Loucy (cell line): Measurements from ENCODE around the gene NOTCH1.

Experiments used
- H2AFZ ChIP-seq: fragments of 200-600 bp; sonication (generic); 2 replicates; pipeline ENCODE4 v1.6.0; 2016; ENCODE audit warnings: antibody characterized with exemption, mild to moderate bottlenecking, low read length, moderate library complexity
- H3F3A ChIP-seq: fragments of 200-600 bp; 2 replicates; pipeline ENCODE4 v1.6.0; 2016; ENCODE audit warnings: antibody characterized with exemption, low read depth, mild to moderate bottlenecking
- H3K27me3 ChIP-seq: fragments of 200-600 bp; sonication (generic); 2 replicates; pipeline ENCODE4 v1.6.1; 2014; ENCODE audit warnings: low read length, mild to moderate bottlenecking; ENCODE audit not compliant: insufficient read depth, poor library complexity, severe bottlenecking
- H3K36me3 ChIP-seq: fragments of 200-600 bp; sonication (generic); 2 replicates; pipeline ENCODE4 v1.6.1; 2016; ENCODE audit warnings: low read length; ENCODE audit not compliant: insufficient read depth
- H3K4me1 ChIP-seq: fragments of 200-600 bp; sonication (generic); 2 replicates; pipeline ENCODE4 v1.5.1; 2014; ENCODE audit warnings: low read length, mild to moderate bottlenecking; ENCODE audit not compliant: insufficient read depth, poor library complexity, severe bottlenecking
- H3K4me2 ChIP-seq: fragments of 200-600 bp; sonication (generic); 2 replicates; pipeline ENCODE4 v1.6.0; 2014; ENCODE audit warnings: antibody characterized with exemption, low read length, low read depth, mild to moderate bottlenecking; ENCODE audit not compliant: poor library complexity, severe bottlenecking
- H3K4me3 ChIP-seq: fragments of 200-600 bp; sonication (generic); 2 replicates; pipeline ENCODE4 v1.5.1; 2014; ENCODE audit warnings: low read length, mild to moderate bottlenecking, mixed read lengths; ENCODE audit not compliant: poor library complexity, severe bottlenecking
- H3K79me2 ChIP-seq: fragments of 200-600 bp; sonication (generic); 2 replicates; pipeline ENCODE4 v1.6.1; 2014; ENCODE audit warnings: low read length; ENCODE audit not compliant: insufficient read depth
- H3K9ac ChIP-seq: fragments of 200-600 bp; sonication (generic); 2 replicates; pipeline ENCODE4 v1.6.0; 2014; ENCODE audit warnings: mild to moderate bottlenecking, low read depth, low read length, moderate library complexity; ENCODE audit not compliant: poor library complexity, severe bottlenecking
- H3K9me2 ChIP-seq: fragments of 200-600 bp; sonication (generic); replicated peaks from 2 replicates; pipeline ENCODE4 v1.6.1; 2016; ENCODE audit warnings: low read depth, low read length, mixed read lengths
- H3K9me3 ChIP-seq: fragments of 200-600 bp; sonication (generic); 2 replicates; pipeline ENCODE4 v1.6.1; 2014; ENCODE audit warnings: mild to moderate bottlenecking, antibody characterized with exemption, low read length, low read depth; ENCODE audit not compliant: insufficient read depth
- H4K20me1 ChIP-seq: fragments of 200-600 bp; sonication (generic); 2 replicates; pipeline ENCODE4 v1.6.0; 2014; ENCODE audit warnings: antibody characterized with exemption, low read length, mild to moderate bottlenecking; ENCODE audit not compliant: insufficient read depth, poor library complexity, severe bottlenecking
- EZH2phosphoT487 ChIP-seq: fragments of 200-600 bp; IDR thresholded peaks from 2 replicates; pipeline ENCODE4 v1.6.1; 2018; ENCODE audit warnings: antibody characterized with exemption, mild to moderate bottlenecking, moderate library complexity, borderline replicate concordance
- TF ChIP-seq, protein P1 (sequence below): fragments of 200-600 bp; sonication (generic); conservative IDR thresholded peaks from 2 replicates; pipeline ENCODE4 v1.5.1; 2014; ENCODE audit warnings: mild to moderate bottlenecking, antibody characterized with exemption, low read length

The NOTCH1 gene

DNA sequence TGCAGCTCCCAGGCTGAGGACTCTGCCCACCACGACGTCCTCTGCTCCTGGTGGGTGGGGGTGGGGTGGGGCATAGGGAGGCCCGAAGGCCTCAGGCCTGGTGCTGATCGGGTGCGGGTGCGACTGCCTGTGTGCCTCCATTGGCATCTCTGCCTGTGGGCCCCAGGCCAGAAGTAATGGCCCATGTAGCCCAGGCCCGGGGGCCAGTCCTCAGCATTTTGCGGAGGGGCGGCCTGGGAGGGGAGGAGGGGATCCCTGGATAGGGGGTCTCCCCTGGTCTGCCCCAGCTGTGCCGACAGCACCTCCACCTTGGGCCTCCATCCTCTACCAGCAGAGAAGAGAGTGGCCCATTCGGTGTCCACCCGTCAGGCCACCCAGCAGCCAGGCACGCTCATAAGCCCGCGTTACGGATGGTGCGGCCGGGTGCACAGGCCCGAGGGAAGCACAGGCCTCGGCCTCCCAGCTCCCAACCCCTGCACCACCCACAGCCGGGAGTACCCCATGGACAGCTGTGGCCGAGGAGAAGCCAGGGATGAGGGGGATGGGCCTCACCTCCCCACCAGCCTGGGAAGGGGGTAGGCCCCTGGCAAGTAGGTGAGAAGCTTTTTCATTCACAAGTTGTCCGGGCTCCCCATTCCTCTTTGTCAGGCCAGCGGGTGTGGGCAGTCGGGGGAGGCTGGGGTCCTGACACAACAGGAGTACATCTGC is 1.8 kb upstream of the NOTCH1 start:
- Histone ChIP-seq H2AFZ (no peak overlapping the region), H3K36me3 (no peaks in the 10 kb centered on the region), H3F3A (no peaks in the 10 kb centered on the region), H3K9me2 (no peaks in the 10 kb centered on the region), H3K4me1 (peaks cover 14% of the 10 kb centered on the region), H3K79me2 (peaks cover 15% of the 10 kb centered on the region), H3K4me3 (no peak overlapping the region), H3K4me2 (peak overlapping the region; percentile 73), H3K27me3 (no peaks in the 10 kb centered on the region), H3K9me3 (no peaks in the 10 kb centered on the region), H3K9ac (no peak overlapping the region), H4K20me1 (peaks cover 19% of the 10 kb centered on the region)
- TF ChIP-seq EZH2phosphoT487: no peak
- TF ChIP-seq, protein P1, sequence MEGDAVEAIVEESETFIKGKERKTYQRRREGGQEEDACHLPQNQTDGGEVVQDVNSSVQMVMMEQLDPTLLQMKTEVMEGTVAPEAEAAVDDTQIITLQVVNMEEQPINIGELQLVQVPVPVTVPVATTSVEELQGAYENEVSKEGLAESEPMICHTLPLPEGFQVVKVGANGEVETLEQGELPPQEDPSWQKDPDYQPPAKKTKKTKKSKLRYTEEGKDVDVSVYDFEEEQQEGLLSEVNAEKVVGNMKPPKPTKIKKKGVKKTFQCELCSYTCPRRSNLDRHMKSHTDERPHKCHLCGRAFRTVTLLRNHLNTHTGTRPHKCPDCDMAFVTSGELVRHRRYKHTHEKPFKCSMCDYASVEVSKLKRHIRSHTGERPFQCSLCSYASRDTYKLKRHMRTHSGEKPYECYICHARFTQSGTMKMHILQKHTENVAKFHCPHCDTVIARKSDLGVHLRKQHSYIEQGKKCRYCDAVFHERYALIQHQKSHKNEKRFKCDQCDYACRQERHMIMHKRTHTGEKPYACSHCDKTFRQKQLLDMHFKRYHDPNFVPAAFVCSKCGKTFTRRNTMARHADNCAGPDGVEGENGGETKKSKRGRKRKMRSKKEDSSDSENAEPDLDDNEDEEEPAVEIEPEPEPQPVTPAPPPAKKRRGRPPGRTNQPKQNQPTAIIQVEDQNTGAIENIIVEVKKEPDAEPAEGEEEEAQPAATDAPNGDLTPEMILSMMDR: no peak

DNA sequence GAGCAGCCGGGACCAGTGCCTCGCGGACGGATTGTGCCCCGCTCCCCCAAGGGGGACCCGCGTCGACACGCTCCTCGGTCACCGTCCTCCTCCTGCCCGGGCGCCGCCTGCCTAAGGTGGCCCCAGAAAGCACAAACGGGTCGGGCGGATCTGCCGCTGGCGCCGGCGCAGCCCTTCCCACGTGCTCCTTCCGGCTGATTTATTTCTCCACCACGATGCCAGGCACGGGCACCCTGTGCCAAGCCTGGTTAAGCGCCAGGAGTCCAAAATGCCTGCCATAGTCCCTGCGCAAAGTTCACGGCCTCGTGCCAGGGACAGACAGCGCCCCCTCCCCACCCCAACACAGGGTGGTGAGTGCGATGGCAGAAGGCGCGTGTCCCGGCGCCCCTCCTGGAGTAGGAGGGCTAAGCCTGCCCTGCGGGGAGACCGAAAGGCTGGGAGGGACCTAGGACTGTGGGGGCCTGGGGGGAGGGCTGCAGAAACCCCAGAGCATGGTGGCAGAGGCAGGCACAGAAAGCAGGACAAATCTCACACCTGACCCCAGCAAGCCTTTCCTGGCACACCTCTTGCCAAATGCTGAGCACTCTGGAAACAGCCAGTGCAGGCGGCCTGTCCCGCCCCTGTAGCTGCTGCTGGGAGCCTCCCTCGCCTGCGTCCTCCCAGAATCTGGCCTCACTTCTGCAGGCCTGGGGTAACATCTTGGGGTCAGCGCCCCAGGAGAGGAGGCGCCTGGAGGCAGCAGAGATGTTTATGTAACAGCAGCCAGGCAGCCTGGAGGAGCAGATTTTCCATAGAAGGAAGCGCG is 1.1 kb upstream of the NOTCH1 start:
- no peaks in the 10 kb centered on the region for H3F3A ChIP-seq
- peak overlapping the region; percentile 74 for H3K9ac ChIP-seq
- no peaks in the 10 kb centered on the region for H3K27me3 ChIP-seq
- H4K20me1 ChIP-seq: peaks cover 19% of the 10 kb centered on the region
- H3K9me2 ChIP-seq: no peaks in the 10 kb centered on the region
- peaks cover 15% of the 10 kb centered on the region for H3K79me2 ChIP-seq
- peak overlapping the region; percentile 73 for H3K4me2 ChIP-seq
- TF ChIP-seq, protein P1: no peak
- no peak for TF ChIP-seq EZH2phosphoT487
- H3K4me1 ChIP-seq: peaks cover 14% of the 10 kb centered on the region
- H2AFZ ChIP-seq: peak overlapping the region; percentile 95
- H3K36me3 ChIP-seq: no peaks in the 10 kb centered on the region
- H3K9me3 ChIP-seq: no peaks in the 10 kb centered on the region
- H3K4me3 ChIP-seq: peak overlapping the region; percentile 77

DNA sequence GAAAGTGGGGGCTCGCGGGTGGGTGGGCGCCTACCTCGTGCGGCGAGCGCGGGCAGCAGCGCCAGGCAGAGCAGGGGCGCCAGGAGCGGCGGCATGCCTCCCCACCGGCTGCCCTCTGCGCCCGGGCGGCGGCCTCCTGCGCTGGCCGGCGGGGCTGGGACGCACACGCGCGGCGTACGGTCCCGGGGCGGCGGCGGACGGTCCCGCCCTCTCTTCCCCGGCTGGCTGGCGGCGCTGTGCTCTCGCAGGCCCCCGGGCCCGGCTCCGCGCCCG is 220 bp downstream of the NOTCH1 start:
- H4K20me1 ChIP-seq: peaks cover 19% of the 10 kb centered on the region
- no peaks in the 10 kb centered on the region for H3F3A ChIP-seq
- H3K36me3 ChIP-seq: no peaks in the 10 kb centered on the region
- H3K9me2 ChIP-seq: no peaks in the 10 kb centered on the region
- H3K9ac ChIP-seq: peak overlapping the region; percentile 84
- TF ChIP-seq, protein P1: no peak
- no peak for TF ChIP-seq EZH2phosphoT487
- H3K27me3 ChIP-seq: no peaks in the 10 kb centered on the region
- peak overlapping the region; percentile 87 for H3K4me3 ChIP-seq
- no peaks in the 10 kb centered on the region for H3K9me3 ChIP-seq
- peak overlapping the region; percentile 98 for H3K4me2 ChIP-seq
- peaks cover 15% of the 10 kb centered on the region for H3K79me2 ChIP-seq
- H3K4me1 ChIP-seq: peaks cover 14% of the 10 kb centered on the region
- H2AFZ ChIP-seq: peak overlapping the region; percentile 80
